Ascending aorta (tissue), 2 donors: ENCODE data around the gene SCNN1G. TPM values are rescaled to one million over a fixed set of nuclear protein-coding genes. Genes with fewer than 3 reads are reported as not detected.

ENCODE experiments used
- DNase-seq, 2 donors: peaks; one replicate each; pipeline ENCODE4 v3.0.0-alpha.2; 2019; ENCODE audit warnings: low spot score in 2 of 2
- H3K27ac ChIP-seq, 2 donors: fragments of 200-600 bp; sonication (generic); one replicate each; pipeline ENCODE4 v1.5.1; 2016 to 2017; ENCODE audit warnings: mild to moderate bottlenecking in 1 of 2
- H3K27me3 ChIP-seq: fragments of 200-600 bp; sonication (generic); one replicate; pipeline ENCODE4 v1.5.1; 2017
- H3K36me3 ChIP-seq, 2 donors: fragments of 200-600 bp; sonication (generic); one replicate each; pipeline ENCODE4 v1.5.1; 2016
- H3K4me1 ChIP-seq, 2 donors: fragments of 200-600 bp; sonication (generic); one replicate each; pipeline ENCODE4 v1.5.1; 2016 to 2017; ENCODE audit warnings: mild to moderate bottlenecking in 1 of 2
- H3K4me3 ChIP-seq, 2 donors: fragments of 200-600 bp; sonication (generic); one replicate each; pipeline ENCODE4 v1.5.1; 2016 to 2017; ENCODE audit warnings: mild to moderate bottlenecking in 1 of 2
- H3K9me3 ChIP-seq, 2 donors: fragments of 200-600 bp; sonication (generic); one replicate each; pipeline ENCODE4 v1.5.1; 2016
- intact Hi-C: fragments of 100-400 bp; cut with DNase I; formaldehyde crosslinking; loops from one replicate; pipeline ENCODE4 v1.15.1; 2023
- total RNA-seq: library from RNA; depleted of rRNA; stranded (reverse); fragments of >200 nt; gene quantifications from one replicate; pipeline ENCODE4 v1.1.0, GENCODE V29; 2016
- TF ChIP-seq, protein P1 (sequence below), 3 experiments: fragments of 200-600 bp in 2 of 3; fragments of 450-650 bp in 1 of 3; sonication (generic) in 2 of 3; IDR thresholded peaks; one replicate each; pipeline ENCODE4 v1.5.1; 2016 to 2019; ENCODE audit warnings: antibody characterized with exemption in 3 of 3, mild to moderate bottlenecking in 1 of 3, moderate library complexity in 1 of 3

Gene SCNN1G
- total RNA-seq, 1 donor from 2014 or later = not detected

DNA sequence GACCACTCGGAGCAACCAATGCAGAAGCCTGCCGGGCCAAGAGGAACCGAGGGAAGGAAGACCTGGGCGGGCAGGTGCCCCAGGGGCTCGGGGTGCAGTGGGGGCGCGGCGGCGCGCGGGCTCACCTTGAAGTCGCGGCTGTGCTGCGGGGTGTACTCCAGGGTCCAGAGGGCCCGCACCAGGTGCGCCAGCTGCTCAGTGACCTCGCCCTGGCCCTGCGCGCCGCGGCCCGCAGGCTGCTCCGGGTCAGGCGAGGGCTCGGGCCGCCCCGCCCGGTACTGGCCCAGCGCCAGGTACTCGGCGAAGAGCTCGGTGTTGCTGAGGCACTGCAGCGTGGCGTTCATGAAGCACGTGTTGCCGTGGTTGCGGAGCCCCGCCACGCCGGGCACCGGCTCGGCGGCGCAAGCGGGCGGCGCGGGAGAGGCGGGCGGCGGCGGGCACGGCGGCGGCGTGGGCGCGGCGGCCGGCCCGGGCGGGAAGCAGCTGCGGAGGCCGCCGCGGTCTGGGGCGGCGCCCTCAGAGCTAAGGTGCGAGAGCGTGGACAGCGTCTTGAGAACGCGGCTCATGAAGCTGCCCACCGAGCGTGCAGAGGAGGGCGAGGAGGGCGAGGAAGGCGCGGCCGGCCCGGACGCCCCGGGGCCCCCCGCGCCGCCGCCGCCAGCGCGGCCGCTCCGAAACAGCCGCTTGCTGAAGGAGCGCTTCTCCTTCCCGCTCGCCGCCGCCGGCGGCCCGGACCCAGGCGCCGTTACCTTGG is 33.9 kb upstream of the SCNN1G start:
- Histone ChIP-seq H3K27me3 (no peaks in the 10 kb centered on the region), H3K27ac (peak overlapping the region; percentile 75 to 83), H3K36me3 (no peaks in the 10 kb centered on the region), H3K4me1 (peaks cover 3 to 35% of the 10 kb centered on the region in 2 donors), H3K4me3 (peak overlapping the region; percentile 76 to 88), H3K9me3 (no peaks in the 10 kb centered on the region)
- peak; percentile 21 to 86 for DNase-seq
- TF ChIP-seq, protein P1, sequence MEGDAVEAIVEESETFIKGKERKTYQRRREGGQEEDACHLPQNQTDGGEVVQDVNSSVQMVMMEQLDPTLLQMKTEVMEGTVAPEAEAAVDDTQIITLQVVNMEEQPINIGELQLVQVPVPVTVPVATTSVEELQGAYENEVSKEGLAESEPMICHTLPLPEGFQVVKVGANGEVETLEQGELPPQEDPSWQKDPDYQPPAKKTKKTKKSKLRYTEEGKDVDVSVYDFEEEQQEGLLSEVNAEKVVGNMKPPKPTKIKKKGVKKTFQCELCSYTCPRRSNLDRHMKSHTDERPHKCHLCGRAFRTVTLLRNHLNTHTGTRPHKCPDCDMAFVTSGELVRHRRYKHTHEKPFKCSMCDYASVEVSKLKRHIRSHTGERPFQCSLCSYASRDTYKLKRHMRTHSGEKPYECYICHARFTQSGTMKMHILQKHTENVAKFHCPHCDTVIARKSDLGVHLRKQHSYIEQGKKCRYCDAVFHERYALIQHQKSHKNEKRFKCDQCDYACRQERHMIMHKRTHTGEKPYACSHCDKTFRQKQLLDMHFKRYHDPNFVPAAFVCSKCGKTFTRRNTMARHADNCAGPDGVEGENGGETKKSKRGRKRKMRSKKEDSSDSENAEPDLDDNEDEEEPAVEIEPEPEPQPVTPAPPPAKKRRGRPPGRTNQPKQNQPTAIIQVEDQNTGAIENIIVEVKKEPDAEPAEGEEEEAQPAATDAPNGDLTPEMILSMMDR (IDR thresholded peaks at IDR 0.05) = no peak
- intact Hi-C loops = loop anchor here (1.0 to 10.0 kb wide), 7 partner anchors 16 to 1994 kb away; partner anchors contain the start of genes DNAH3, LDAF1 and METTL9

DNA sequence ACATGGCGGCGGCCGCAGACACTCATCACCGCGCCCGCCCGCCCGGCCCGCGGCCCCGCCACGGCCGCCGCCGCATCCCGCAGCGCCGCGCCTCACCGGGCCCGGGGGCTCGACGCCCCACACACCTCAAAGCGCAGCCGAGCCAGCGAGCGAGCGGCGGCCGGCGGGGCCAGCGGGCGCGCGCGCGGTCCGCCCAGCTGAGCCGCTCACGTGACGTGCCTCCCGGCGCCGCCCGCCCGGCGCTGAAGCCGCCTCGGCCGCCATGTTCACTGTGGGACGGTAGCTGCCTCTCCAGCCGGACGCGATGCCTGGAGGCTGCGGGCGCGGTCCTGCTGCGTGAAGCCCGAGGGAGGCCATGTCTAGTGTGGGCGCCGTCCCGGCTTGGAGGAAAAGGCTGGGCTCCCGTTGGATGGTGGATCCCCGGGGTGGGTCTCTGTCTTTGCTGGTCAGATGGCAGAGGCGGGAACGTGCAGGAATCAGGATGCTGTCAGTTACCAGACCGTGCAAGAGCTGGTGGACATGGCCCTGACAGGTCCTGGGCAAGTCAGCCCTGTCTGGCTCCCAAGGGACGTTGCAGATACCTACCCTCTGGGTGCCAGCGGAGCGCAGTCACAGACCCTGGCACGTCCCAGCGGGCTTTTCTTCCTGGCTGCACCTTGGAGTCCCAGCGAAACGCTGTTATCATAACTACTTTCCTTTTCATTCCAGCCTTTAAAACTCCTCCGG is 33.1 kb upstream of the SCNN1G start, which contains the start of gene USP31:
Gene USP31, minus strand, starts transcription at position 186 of the 726 bp plus-strand sequence. Its CDS starts 182 bp downstream, at position 4.
- intact Hi-C loops = loop anchor here (1.0 to 10.0 kb wide), 7 partner anchors 17 to 1995 kb away; partner anchors contain the start of genes DNAH3, LDAF1 and METTL9
- DNase-seq = peak; percentile 82 to 97
- Histone ChIP-seq H3K4me1 (peaks cover 3 to 31% of the 10 kb centered on the region in 2 donors), H3K4me3 (peak within 1 kb of the TSS; percentile 76 to 88), H3K27ac (peak within 1 kb of the TSS; percentile 75 to 83), H3K9me3 (no peaks in the 10 kb centered on the region), H3K27me3 (no peaks in the 10 kb centered on the region), H3K36me3 (no peaks in the 10 kb centered on the region)
- TF ChIP-seq, protein P1 (IDR thresholded peaks at IDR 0.05) = no peak

DNA sequence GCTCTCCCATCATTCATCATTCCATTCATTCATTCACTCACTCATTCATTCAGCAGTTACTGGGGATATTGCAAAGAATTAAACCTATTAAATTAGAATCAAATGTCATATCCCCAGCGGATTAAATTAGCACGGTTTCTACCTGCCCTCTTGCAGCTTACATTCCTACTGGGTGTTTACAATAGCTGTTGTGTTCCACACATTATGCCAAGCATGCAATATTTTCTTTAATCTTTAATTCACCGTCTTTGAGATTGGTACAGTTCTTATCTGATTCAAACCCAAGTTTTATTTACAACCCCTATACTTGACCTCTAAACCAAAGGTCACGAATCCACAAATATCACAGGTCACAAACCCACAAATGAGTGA is 32.6 kb upstream of the SCNN1G start:
- Histone ChIP-seq H3K4me3 (peak overlapping the region; percentile 61 to 88), H3K27me3 (no peaks in the 10 kb centered on the region), H3K4me1 (peaks cover 3 to 31% of the 10 kb centered on the region in 2 donors), H3K9me3 (no peaks in the 10 kb centered on the region), H3K36me3 (no peaks in the 10 kb centered on the region), H3K27ac (peak overlapping the region in 1 of 2 donors; percentile 2)
- intact Hi-C loops = loop anchor here (1.0 to 10.0 kb wide), 7 partner anchors 17 to 1995 kb away; partner anchors contain the start of genes DNAH3, LDAF1 and METTL9
- no peak for DNase-seq
- TF ChIP-seq, protein P1 (IDR thresholded peaks at IDR 0.05) = no peak

DNA sequence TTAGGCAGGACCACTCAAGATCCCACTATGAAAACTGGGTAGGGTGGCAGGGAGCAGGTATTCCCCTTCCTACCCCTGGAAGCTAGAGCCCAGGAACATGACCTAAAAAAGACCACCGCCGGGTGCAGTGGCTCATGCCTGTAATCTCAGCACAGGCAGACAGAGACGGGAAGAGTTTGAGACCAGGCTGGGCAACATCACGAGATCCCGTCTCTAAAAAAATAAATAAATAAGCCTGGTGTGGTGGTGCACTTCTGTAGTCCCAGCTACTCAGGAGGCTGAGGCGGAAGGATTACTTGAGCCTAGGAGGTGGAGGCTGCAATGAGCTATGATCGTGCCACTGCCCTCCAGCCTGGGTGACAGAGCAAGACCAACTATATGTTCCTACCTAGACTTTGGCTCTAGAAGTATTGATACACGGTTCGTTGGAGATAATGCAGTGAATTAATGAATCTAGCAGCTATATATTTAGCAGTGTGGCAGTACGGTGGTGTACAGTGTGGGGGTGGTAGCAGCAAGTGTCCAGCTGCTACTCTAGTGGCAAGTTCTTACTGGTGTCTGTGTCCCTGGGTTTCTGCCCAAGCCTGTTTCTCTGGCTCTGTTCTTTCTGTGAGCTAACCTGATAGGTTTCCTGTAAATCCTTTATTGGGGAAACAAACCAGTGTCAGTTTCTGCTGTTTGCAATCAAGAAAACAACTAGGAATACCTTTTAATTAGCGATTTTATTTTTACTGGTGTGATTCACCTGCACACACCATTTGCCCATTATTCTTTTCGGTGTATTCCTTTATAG is 30.0 kb upstream of the SCNN1G start:
- H3K9me3 ChIP-seq = no peaks in the 10 kb centered on the region
- no peak for DNase-seq
- TF ChIP-seq, protein P1 (IDR thresholded peaks at IDR 0.05) = no peak
- H3K27ac ChIP-seq = no peak overlapping the region
- H3K36me3 ChIP-seq = no peaks in the 10 kb centered on the region
- no peaks in the 10 kb centered on the region for H3K27me3 ChIP-seq
- intact Hi-C loops = no loop called here
- H3K4me1 ChIP-seq = peaks cover 3 to 10% of the 10 kb centered on the region in 2 donors
- H3K4me3 ChIP-seq = no peak overlapping the region

DNA sequence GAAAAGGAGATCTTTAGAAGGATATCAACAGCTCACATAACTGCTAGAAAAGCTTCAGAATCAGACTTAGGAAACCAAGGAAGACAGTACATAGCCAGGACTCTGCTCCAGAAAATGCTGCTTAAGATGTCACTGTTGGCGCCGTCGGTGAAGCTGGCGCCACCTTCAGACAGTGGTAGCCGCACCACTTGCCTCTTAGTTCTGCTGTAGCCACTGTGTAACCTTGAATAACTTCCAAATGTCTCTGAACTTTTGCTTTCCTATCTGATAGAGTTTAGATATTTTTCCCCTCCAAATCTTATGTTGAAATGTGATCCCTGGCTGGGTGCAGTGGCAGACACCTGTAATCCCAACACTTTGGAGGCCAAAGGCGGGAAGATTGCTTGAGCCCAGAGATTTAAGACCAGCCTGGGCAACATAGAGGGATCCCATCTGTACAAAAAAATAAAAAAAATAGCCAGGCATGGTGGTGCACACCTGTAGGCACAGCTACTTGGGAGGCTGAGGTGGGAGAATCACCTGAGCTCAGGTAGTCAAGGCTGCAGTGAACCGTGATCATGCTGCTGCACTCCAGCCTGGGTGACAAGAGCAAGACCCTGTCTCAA is 27.0 kb upstream of the SCNN1G start:
- H3K4me1 ChIP-seq = no peaks in the 10 kb centered on the region
- TF ChIP-seq, protein P1 (IDR thresholded peaks at IDR 0.05) = peak in 1 of 3 experiments; percentile 28
- no peak overlapping the region for H3K27ac ChIP-seq
- intact Hi-C loops = no loop called here
- no peaks in the 10 kb centered on the region for H3K27me3 ChIP-seq
- no peaks in the 10 kb centered on the region for H3K9me3 ChIP-seq
- no peak overlapping the region for H3K4me3 ChIP-seq
- no peak for DNase-seq
- no peaks in the 10 kb centered on the region for H3K36me3 ChIP-seq
